AG09319 (cell line): ENCODE results near the gene FMNL2.

Experiments used
- DNase-seq: peaks from one replicate; pipeline ENCODE4 v3.0.0-alpha.2; 2010; ENCODE audit warnings: low read depth; ENCODE audit errors: extremely low read depth
- CTCF ChIP-seq: IDR thresholded peaks from 2 replicates; pipeline ENCODE4 v1.5.1; 2011; ENCODE audit warnings: low read depth, mild to moderate bottlenecking, inconsistent platforms, low read length, moderate library complexity

The FMNL2 gene

GRCh38 chr2:152620208-152620607 lies 285.2 kb downstream of the FMNL2 start:
- no peak for DNase-seq
- no peak for TF ChIP-seq CTCF

- no peak for TF ChIP-seq CTCF
- DNase-seq: no peak
Measured at GRCh38 chr2:152620985-152621384, 286.0 kb downstream of the FMNL2 start.

- no peak for TF ChIP-seq CTCF
- no peak for DNase-seq
Measured at GRCh38 chr2:152622219-152622618, 287.2 kb downstream of the FMNL2 start.

DNA sequence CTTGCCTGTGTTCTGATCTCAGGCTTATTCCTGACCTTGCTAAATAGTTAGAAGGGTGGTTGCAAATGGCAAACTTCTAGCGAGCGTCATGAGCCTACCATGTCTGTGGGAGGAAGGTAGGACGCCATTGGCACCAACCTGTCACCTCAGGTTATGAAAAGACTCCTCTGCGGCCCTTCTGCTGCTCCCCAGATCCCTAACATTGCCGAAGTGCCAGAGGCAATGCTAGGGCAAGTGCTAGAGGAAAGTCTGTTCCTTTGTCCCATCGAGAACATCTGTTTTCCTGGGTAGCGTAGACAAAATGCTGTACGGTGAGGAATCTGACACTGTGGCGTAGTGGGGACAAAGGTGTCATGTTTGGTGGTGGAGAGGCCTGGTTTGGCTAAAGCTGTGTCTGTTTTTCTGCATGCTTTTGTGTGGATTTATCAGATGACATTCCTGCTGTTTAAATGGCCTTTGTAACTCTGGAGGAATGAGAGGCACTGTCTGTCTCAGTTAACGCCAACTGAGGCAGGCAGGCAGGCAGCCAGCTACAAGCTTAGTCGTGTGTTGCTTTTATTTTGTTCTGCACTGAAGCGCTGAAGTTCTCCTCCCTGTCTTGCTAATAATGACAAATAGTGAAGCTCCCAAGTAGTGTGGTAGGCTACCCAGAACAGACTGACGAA lies 288.2 kb downstream of the FMNL2 start:
- DNase-seq: no peak
- TF ChIP-seq CTCF: no peak

GRCh38 chr2:152623775-152624174 lies 288.8 kb downstream of the FMNL2 start:
- TF ChIP-seq CTCF: no peak
- DNase-seq: no peak

- TF ChIP-seq CTCF: no peak
- no peak for DNase-seq
Measured at GRCh38 chr2:152624805-152625204, 289.8 kb downstream of the FMNL2 start.

DNA sequence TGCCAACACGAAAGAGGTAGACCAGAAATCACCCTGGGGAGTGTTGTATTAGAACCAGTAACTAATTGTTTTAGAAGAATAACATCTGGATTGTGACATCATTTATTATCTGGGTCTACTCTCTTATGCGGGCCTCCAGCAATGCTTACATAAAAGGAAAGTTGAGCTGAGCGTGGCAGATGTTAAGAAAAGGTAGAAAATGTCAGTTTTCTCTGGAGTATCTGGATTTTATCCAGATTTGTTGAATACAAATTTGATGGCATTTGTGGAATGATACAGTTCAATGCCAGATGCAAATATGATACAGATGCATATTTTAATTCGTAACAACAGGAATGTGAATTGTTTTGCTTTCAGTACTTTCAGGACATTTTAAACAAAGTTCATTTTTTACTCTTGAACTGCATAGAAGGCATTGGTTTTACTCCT lies 292.0 kb downstream of the FMNL2 start:
- no peak for TF ChIP-seq CTCF
- no peak for DNase-seq
